Esophagus squamous epithelium (tissue), 4 donors: ENCODE data around the gene TMEM245.

Source experiments
- CTCF ChIP-seq, 6 experiments: fragments of 450-650 bp in 4 of 6; fragments of 200-600 bp in 2 of 6; sonication (generic) in 2 of 6; IDR thresholded peaks; one replicate each; pipeline ENCODE4 v1.5.1; 2016 to 2019; ENCODE audit warnings: antibody characterized with exemption in 6 of 6, mild to moderate bottlenecking in 4 of 6, moderate library complexity in 4 of 6
- POLR2A ChIP-seq, 4 donors: fragments of 450-650 bp; IDR thresholded peaks; one replicate each; pipeline ENCODE4 v1.6.1; 2017; ENCODE audit warnings: antibody characterized with exemption in 4 of 4, mild to moderate bottlenecking in 4 of 4, moderate library complexity in 3 of 4

DNA sequence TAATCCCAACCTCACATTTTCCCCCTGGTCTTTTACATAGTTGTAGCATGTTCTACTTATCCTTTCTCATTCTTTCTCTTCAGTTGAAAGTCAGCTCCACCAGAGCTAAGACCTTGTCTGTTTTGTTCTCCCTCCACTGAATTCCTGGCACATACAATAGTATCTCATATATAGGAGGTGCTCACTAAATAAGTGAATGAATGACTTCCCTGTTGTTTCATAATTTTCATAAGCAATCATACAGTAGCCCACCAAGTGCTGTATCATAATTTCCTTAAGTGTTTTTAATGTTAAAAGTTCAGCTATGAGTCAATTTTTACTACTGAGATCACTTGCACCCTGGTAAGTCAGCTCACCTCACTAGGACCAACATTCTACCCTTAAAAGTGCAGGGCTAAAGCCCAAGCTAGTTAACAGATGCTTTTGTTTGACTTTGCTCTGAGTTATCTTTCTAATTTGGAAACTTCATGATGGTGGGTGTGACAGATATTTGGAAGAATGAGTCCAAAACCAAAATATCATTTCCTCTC lies 27.6 kb downstream of the TMEM245 start:
- TF ChIP-seq POLR2A (IDR thresholded peaks at IDR 0.05) (no peak), CTCF (IDR thresholded peaks at IDR 0.05) (no peak)
